Stimulated activated CD4-positive, alpha-beta T cell treated with anti-CD3 and anti-CD28 coated beads, Interleukin-2, amount 100 ng/mL, for 4 hours (primary cell): ENCODE data around the gene VWC2L.

ENCODE experiments used
- DNase-seq: peaks from one replicate; pipeline ENCODE4 v3.0.0-alpha.2; 2020; ENCODE audit warnings: low read depth

Gene VWC2L

DNA sequence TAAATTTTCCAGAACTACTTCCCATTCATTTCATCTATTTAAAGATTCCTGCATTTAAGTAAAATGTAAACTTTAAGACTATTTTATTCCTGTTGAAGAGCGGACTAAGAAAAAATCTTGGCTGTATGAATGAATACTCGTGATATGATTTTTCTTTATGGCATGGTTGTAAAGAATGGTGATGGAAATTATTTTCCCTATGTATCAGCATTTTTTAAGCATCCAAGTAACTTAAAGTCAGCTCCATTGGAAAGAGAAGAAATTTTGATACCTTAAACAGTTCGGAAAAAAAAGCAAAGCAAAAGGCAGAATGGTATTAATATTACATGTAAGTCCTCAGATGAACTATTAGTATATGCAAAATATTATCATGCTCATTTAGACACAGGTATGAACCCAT lies 58.9 kb downstream of the VWC2L start:
- DNase-seq, result no peak

DNA sequence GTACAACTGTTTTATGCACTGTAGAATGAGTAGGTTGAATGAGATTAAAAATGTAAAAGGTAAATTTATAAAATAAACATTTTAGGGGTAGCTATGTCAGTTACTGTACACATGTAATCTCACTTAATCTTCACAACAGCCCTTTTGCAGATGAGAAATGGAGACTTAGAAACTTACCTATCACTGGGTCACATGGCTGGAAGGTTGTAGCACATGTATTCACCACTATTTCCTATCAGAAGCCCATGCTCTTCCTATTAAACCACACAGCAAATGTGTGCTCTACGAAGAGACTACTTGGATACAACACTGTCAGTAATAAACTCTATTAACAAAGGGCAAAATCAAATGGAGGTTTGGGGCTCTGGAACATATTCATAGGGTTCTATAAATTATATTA lies 60.5 kb downstream of the VWC2L start:
- no peak for DNase-seq

DNA sequence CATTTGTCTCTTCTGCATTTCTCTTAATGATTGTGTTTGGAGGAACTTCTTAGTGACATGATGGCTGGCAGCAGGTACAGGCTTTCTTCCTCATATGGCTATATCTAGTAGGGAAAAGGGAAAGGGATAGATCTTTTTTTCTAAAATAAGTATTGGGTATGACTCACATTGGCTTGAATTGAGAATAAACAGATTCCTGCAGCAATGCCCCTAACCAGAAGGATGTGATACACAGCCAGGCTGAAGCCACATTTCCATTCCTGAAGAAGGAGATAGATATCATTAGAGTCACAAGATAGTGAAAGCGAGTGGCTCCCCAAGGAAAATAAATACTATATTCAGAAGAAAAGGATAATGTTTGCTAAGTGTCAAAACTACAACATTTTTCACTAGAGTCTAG lies 61.1 kb downstream of the VWC2L start:
- no peak for DNase-seq

DNA sequence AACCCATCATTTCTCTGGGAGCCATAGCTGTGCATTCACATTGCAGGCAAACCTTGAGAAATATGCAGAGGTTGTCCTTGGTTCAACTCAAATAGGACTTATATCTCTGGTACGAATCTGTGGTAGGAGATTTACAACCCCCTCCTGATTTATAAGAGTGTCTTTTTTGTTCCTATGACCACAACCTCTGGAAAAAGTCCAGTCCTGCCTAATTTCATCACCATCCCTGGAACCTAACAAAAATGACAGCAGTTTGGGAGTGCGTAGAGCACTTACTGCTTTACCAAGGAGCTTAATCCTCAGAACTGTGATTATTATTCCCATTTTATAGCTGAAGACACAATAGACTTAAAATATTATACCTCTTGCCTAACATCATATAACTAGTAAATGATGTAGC lies 66.5 kb downstream of the VWC2L start:
- DNase-seq, result no peak

DNA sequence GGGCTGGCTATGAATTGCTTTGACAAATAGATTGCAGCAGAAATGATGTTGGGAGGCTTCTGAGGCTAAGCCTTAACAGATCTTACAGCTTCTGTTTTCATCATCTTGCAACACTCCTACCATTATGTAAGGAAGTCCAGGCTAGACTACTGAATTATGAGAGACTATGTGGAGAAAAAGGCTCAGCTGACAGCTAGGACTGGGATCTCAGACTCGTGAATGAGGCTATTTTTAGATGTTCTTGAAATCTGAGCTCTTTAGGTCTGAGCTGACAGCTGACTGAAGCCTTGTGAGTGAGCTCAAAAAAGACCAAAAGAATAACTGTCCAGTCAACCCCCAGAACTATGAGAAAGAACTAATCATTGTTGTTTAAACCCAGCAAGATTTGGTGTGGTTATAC lies 70.3 kb downstream of the VWC2L start:
- DNase-seq, result no peak

DNA sequence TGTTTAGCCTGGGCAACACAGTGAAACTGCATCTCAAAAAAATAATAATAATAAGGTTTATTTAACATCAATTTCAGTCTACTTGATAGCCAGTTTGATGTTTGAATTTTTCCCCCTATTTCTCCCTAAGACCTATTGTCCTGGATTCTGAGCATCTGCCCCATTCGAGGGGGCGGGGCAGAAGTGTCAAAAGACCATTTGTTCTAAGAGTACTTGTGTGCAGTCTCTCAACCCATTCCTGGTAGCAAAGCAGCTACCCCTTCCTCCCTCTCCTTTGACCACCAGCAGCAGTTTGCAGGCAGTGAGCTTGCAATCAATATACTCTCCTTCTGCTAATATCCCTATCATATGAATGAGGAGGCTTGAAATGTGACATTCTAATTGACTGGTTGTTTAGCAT lies 71.9 kb downstream of the VWC2L start:
- DNase-seq, result no peak

DNA sequence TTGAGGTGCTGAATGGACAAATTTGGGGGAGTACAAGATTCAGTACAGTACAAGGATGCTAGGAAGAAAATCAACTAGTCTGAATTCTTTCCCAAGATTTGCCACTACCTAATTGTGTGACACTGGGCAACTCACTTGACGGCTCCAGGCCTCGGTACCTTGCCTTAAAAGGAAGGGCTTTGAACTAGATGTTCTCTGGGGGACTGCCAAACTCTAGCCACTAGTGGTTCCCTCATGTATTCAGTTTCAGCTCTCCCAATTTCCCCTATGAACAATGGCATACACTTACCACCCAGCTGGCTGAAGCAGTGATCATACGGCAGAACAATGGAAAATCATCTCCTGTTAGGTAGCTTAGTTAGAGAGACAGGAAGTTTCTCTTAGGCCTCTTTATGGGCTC lies 73.4 kb downstream of the VWC2L start:
- DNase-seq, result no peak

DNA sequence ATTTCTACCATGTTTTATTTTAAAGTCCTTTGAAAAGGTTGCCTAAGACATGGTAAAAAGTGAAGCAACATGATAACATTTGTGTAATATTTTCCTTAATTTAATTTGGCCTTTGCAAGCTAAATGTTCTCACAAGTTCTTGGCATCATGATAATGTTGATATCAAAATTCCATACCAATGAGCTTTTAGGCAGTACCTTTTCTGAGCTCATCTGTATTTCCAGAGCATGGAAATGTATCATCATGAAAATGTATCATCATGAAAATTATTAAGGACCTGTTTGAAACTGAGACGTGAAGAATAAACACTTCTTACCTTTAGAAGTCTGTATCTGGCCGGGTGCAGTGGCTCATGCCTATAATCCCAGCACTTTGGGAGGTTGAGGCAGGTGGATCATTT lies 73.8 kb downstream of the VWC2L start:
- no peak for DNase-seq

DNA sequence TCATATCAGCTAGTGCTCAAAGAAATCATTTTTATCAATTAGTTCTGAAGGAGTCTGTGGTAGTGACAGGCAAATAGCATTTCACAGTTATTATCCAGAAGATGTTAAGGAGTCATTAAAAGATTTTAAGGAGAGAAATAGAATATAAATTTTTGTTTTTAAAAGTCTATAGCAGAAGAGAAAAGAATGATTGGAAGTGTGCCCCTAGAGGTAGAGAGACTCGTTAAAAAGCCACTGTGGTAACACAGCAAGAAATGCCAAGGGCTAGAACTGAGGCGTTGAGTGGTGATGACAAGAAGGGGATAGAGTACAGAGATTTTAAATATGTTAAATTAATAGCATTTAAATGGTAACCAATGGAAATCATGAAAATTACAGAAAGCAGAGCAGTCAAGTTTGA lies 78.3 kb downstream of the VWC2L start:
- DNase-seq, result no peak

DNA sequence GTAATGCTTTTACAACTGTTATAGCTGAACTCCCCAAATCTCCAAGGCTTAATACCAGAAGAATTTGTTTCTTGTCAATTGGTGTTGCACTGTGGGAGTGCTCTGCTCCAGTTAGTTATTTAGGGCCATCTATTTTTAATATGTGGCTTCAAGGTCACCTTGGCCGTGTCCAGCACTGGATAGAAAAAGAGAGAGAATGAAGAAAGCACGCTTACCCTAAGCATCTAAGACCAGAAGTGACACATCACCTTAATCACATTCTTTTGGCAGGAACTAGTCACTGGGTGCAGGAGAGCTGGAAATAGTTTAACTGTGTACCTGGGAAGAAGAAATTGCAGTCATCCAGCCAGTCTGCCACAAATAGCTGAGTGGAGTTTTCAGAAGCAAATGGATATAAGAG lies 78.8 kb downstream of the VWC2L start:
- no peak for DNase-seq

DNA sequence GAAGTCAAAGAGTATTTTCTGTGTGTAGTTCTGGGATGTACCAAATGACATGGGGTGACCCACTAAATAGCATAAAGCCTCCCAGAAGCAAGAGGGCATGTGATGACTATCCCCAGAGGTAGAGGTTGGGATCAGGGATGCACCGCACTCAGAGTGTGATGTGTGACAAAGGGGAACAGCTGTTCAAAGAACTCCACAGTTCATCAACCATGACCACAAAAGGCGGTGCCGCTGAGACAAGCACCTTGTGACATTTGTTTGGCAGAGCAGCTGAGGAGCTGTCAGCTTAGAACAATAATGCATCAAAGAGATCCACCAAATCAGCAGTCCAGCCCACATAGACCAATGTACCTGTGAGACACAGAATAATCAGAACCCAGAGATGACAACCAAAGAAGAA lies 81.3 kb downstream of the VWC2L start:
- no peak for DNase-seq

DNA sequence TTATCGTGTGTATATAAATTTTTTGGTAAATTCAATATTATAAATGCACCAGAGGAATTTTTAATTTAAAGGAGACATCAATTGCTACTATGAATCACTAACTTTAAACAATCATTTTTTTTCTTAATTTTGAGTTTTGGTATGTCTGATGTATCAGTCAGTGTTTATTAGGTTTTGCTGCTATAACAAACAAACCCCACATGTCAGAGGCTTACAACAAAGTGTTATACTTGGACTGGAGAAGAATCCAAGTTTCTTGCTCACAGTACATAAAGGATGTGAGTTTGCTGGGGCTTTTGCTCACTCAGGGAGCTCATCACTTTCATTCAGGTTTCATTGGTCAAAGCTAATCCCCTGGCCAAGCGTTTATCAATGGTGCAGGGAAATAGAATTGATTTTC lies 81.8 kb downstream of the VWC2L start:
- no peak for DNase-seq

DNA sequence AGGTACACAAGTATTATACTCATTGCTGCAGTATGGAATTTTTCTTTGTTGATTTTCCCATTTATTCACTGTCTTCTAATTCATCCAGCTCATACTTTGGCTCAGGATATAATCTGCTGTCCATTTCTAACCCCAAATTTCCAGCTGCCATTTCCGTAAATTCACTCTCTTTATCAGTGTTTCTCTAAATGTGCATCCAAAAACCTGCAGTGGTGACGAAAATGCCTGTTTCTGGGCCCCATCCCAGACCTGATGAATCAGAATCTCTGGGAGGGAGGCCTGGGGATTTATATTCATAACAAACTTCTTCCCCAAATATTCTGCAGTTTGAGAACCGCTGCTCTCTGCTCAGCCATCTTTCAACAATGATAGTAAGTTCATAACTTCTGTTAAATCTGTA lies 86.6 kb downstream of the VWC2L start:
- no peak for DNase-seq

DNA sequence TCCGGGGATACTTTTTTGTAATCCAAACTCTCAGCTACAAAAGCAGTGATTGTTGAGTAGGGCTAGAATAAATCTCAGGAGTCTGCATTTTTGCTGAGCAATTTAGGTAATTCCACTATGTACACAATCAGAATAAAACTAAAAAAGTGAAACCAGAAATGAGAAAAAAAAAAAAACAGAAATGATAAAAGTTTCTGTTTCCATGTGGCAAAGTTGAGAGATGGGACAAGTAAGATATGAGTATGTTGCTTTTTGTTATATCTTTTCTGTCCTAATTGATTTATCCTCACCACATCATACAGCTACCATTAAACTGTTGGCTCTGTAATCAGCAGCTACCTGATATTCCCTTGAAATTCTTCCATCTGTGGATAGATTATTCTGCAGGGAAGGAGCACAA lies 92.7 kb downstream of the VWC2L start:
- no peak for DNase-seq

DNA sequence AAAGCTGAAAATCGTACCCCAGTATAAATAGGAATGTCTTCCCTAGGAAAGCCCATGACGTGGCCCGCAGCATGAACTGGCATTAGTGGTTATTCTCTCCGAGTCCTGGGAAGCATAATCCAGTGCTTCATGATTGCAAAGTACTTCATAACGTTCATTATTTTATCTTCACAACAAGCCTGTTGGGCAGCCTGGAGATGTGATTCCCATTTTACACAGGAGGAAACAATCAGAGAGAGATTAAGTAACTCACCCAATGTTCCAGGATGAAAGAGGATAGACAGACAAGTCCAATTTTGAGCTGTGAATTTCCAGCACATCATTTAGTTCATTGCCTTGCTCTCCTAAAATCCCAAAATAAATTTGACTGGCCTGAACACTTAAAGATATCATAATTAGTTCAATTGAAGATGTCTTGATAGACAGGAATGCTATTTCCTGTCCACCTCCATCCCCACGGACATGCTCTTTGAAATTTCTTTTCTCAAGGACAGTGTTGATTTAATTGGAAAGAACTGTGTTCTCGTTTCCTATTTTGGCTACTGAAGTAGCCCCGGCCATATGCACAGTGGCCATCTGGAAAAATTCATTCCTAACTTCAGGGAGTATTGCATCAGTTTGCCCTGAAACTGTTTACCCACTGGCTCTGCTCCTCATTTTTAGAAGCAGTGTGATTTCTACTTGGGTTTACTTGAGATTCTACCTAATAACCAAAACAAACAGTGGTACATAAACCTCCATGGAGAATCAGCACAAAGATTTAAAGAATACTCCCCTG lies 93.9 kb downstream of the VWC2L start:
- no peak for DNase-seq

DNA sequence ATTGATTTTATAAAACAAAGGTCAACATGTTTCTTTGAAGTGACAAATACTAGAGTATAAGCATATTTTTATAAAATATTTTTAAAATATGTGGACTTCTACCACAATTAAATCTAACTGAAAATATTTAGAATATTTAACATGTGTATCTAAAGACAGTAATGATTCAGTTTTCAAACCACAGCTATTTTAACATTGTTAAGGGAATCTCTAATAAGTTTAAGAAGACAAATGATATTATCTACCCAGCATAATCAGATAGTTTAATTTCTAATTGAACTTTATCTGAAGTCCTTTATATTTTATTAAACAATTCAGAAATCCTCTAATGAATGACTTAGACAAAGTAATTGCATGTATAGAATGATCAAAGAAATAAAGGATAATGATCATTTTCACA lies 96.2 kb downstream of the VWC2L start:
- no peak for DNase-seq

DNA sequence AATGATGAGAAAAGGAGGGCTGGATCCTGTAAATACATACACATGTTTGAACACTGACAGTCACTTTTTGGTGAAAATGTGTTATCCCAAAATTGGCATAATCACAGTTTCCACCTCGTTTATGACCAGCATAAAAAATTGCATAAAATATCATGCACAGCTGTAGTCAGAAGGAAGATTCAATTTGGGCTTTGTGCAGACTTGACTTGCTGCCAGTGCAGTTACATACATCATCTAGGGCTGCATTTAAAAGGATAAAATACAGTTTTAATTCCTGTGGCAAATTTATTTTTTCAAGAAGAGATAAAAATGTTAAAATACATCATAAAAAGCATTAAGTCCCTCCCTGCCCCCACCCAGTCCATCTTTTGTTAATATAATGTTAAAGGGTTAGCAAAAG lies 103.8 kb downstream of the VWC2L start:
- DNase-seq, result no peak

DNA sequence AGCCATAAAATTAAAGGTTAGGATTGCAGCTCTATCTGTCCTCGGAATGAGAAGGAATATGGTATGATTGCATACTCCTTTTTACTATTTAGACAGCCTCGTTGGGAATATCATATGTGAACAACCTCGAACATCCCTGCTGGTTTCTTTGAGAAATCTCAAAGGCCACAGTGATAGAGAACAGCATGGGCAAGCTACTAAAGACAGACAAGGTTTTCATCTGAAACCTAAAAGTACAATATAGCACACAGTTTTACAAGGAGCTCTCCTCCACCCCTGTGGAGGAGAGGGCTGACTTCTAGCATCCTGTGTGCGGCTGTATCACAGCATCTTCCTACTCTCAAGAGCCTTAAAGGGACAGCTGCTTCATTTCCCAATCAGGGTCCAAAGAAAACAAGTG lies 104.3 kb downstream of the VWC2L start:
- no peak for DNase-seq

DNA sequence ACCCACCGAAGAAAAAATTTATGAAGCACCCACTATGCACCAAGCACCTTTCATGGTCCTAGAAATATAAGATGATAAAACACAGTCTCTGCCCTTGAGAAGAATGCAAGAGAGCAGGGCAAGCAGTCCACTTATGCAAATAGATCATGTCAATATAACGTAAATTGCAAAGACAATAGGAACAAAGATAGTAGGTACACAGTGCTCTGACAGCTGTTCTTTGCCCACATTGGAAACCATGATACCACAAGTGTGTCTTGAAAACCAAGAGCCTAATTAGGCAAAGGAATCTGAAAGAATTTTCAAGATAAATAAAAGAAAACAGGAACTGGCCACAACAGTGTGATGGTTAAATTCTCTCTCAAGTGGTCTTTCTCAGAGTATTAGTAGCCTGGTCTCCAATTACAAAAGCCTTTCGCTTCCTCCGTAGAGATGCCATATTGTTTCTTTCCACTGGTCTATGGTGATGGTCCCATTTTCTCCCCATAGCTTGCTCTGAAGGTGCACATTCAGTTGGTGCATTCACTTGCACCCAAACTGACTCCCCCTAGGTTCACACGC lies 108.5 kb downstream of the VWC2L start:
- no peak for DNase-seq

DNA sequence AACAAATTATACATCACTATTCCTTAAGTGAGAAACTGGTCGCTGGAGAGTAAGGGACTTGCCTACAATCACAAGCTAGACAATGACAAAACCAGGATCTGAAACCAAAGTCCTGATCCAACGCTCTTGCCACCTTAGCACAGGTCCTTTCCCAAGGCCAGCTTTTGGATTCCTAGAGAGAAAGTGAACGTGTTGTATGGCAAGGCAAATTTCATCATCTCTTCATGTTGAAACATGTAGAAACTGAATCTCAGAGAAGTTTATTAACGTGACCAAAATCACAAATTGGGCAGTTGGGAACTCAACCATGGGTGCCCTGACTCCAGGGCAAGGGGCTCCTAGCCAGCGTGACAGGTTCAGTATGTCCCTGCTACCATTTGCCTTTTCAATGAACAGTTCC lies 118.2 kb downstream of the VWC2L start:
- DNase-seq, result no peak

DNA sequence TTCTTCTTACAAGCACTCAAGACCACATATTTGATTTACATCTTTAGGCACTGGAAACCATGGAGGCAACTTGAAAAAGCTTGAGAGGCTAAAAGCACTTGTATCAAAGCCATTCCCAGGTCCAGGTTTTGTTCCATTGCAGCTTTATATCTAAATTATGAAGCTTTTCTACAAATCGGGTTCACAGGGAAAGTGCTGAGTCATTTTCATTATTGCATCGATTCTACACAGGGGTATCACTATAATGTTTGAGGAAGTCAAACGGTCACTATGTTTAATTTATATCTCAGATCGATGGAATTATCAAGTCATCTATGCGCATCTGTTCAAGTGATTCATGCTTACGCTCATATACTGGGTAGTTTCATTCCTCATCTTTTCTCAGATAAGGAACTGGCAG lies 118.7 kb downstream of the VWC2L start:
- DNase-seq, result no peak

DNA sequence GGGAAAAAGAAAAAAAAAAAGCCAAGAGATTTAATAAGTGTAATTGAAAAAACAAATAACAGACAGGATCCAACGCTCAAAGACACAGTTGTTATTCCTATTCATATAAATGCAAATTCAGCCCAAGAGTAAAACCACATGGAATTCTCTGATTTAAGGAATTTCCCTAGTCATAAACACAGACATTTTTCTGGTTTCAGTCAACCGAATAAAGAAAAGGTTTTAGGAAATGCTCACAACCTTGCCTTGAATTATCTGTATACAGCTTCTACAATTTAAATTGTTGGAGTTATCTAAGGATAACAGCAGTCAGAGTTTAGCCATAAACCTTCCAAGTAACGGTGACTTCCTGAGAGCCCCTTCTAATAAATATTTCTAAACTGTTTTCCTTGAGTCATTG lies 122.7 kb downstream of the VWC2L start:
- no peak for DNase-seq

DNA sequence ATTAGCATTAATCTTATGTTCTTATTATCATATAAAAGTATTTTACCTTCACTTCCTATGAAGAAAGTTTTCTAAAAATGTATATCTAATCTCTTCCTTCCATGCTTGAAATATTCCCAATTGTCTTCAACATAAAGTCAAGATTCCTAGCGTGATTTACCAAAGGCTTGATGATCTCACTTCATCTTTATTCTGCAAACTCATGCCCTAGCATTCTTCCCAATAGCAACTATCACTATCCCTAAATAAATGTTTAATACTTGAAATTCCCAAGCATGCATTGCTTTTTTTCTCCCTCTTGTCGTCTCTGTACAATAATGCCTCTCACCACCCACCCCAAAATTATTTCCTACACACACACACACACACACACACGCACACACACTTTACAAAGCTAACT lies 125.8 kb downstream of the VWC2L start:
- DNase-seq, result no peak

DNA sequence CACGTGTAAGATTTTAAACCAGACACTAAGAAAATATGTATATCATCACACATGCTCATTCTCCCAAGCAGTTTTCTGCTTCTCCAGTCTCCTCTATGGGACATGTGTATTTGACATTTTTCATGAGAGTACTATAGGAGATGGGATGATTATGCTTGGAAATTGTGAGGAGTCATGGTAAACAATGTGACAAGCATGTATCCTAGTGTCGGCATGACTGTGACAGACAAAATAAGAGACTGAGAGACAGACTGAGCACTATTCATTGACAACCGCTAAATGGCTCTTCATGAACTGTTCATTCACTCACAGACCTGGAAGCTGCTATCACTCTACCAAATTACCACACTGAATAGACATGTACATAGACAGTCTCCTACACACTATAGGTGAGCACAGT lies 127.1 kb downstream of the VWC2L start:
- DNase-seq, result no peak
